OCI-LY7 (cell line): ENCODE measurements around the gene ZNFX1. TPM values are rescaled to one million over a fixed set of nuclear protein-coding genes. Genes with fewer than 3 reads are reported as not detected.
A peak's percentile ranks its signal among the peaks of the same experiment; 100 is the strongest.

Experiments used
- BruUV-seq: library from RNA; stranded (reverse); fragments of 400-500 nt; replicated peaks from 2 replicates; lab custom pipeline; 2021; lab: Mats Ljungman, UMichigan
- CTCF ChIA-PET: fragments of 300-600 bp; sonication (Branson Sonifier 250); formaldehyde crosslinking; loops from one replicate; lab custom pipeline; 2022; ENCODE audit warnings: antibody characterized with exemption; ENCODE audit not compliant: unreplicated experiment; lab: Charles Lee
- POLR2A ChIA-PET: fragments of 300-600 bp; sonication (Branson Sonifier 250); formaldehyde crosslinking; loops from one replicate; lab custom pipeline; 2022; ENCODE audit warnings: antibody characterized with exemption; lab: Charles Lee
- DNase-seq: peaks from one replicate; pipeline ENCODE4 v3.0.0-alpha.2; 2015; ENCODE audit warnings: low spot score
- H2AFZ ChIP-seq: fragments of 200-600 bp; sonication (generic), shearing (Covaris generic); 2 replicates; pipeline ENCODE4 v1.6.1; 2014; ENCODE audit warnings: mild to moderate bottlenecking, antibody characterized with exemption, low read length, moderate library complexity
- H3K27ac ChIP-seq: fragments of 200-600 bp; sonication (generic); 2 replicates; pipeline ENCODE4 v1.5.1; 2014; ENCODE audit warnings: mixed run types, low read depth, mild to moderate bottlenecking, moderate library complexity, low read length, inconsistent platforms; ENCODE audit not compliant: poor library complexity, severe bottlenecking
- H3K36me3 ChIP-seq: fragments of 200-600 bp; sonication (generic); 2 replicates; pipeline ENCODE4 v1.6.1; 2014; ENCODE audit warnings: mild to moderate bottlenecking, antibody characterized with exemption, low read length, moderate library complexity, mixed read lengths; ENCODE audit not compliant: insufficient read depth
- H3K4me1 ChIP-seq: fragments of 200-600 bp; sonication (generic); 2 replicates; pipeline ENCODE4 v1.5.1; 2014; ENCODE audit warnings: mild to moderate bottlenecking, low read length; ENCODE audit not compliant: insufficient read depth, poor library complexity, severe bottlenecking
- H3K4me2 ChIP-seq: fragments of 200-600 bp; sonication (generic); 2 replicates; pipeline ENCODE4 v1.6.1; 2014; ENCODE audit warnings: mild to moderate bottlenecking, low read length
- H3K4me3 ChIP-seq: fragments of 200-600 bp; sonication (generic); 2 replicates; pipeline ENCODE4 v1.5.1; 2014; ENCODE audit warnings: mild to moderate bottlenecking, low read depth, low read length; ENCODE audit not compliant: poor library complexity, severe bottlenecking
- H3K79me2 ChIP-seq: fragments of 200-600 bp; sonication (generic); 2 replicates; pipeline ENCODE4 v1.6.1; 2016; ENCODE audit warnings: low read depth, mild to moderate bottlenecking, low read length, moderate library complexity, mixed read lengths; ENCODE audit not compliant: insufficient read depth
- H3K9me2 ChIP-seq: fragments of 200-600 bp; sonication (generic); 2 replicates; pipeline ENCODE4 v1.6.1; 2016; ENCODE audit warnings: mild to moderate bottlenecking, low read length, mixed read lengths; ENCODE audit not compliant: insufficient read depth
- H3K9me3 ChIP-seq: fragments of 200-600 bp; sonication (generic); 2 replicates; pipeline ENCODE4 v1.6.1; 2014; ENCODE audit warnings: mild to moderate bottlenecking, mixed run types, low read length, mixed read lengths
- H4K20me1 ChIP-seq: fragments of 200-600 bp; sonication (generic); 2 replicates; pipeline ENCODE4 v1.6.1; 2014; ENCODE audit warnings: mild to moderate bottlenecking, antibody characterized with exemption, low read length, moderate library complexity, mixed read lengths; ENCODE audit not compliant: insufficient read depth
- EZH2phosphoT487 ChIP-seq: fragments of 200-600 bp; sonication (generic); IDR thresholded peaks from 2 replicates; pipeline ENCODE4 v1.6.1; 2018; ENCODE audit warnings: low read depth, borderline replicate concordance, mild to moderate bottlenecking, mixed run types, antibody characterized with exemption, low read length, moderate library complexity, mixed read lengths
- intact Hi-C: fragments of 100-400 bp; cut with micrococcal nuclease; formaldehyde crosslinking; loops from one replicate; pipeline ENCODE4 v1.10.0; 2022; ENCODE audit not compliant: unreplicated experiment
- total RNA-seq, 2 experiments: library from RNA; depleted of rRNA in 1 of 2; stranded (reverse); fragments of >200 nt in 1 of 2; shearing (Covaris generic) in 1 of 2; gene quantifications; 2 replicates each; pipeline ENCODE4 v1.2.3, GENCODE V29; 2014 to 2022
- TF ChIP-seq, protein P1 (sequence below): fragments of 200-600 bp; sonication (generic); conservative IDR thresholded peaks from 2 replicates; pipeline ENCODE4 v1.5.1; 2014; ENCODE audit warnings: mild to moderate bottlenecking, antibody characterized with exemption, low read length, moderate library complexity, mixed read lengths

Gene ZNFX1
- total RNA-seq, 2 experiments from 2014 or later, result 15.1 to 17.6 TPM

DNA sequence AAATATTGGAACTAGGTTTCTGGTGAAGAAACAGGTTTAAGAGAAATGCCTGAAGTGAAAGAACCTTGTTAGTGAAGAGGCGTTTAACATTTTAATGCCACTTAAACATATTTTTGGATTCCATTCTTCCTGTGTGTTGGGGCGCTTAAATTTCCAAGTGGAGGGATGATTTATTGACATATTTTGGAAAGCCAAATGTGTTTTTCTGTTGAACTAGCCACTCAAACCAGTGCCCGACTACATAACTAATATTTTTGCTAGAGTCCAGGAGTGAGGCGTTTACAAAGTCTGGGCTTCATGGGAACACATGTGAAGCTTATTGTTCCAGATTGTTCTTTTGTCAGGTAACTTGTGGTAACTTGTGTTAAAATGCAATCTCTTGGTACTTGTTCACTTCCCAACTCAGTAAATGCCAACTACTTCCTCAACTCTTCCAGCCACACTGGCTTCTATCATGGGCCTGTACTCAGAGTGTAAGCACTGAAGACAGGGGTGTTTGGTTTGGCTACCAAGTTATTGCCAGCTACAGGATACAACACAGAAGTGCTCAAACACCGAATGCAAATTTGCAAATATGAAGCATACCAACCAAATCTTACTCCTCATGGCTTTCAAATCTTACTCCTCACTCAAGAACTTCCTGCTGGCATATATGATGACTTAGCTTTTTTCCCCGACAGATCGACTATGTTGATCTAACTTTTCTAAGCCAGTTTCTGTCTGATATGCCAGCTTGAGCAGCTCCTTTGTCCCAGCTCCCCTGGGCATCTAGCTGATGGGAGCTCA is 2.0 kb upstream of the ZNFX1 start:
- no peak overlapping the region for H2AFZ ChIP-seq
- BruUV-seq, result no TSS peak
- H4K20me1 ChIP-seq, result peaks cover 53% of the 10 kb centered on the region
- H3K9me2 ChIP-seq, result no peaks in the 10 kb centered on the region
- ChIA-PET CTCF (no interaction called here), POLR2A (interaction anchor here (1.0 to 1.3 kb wide), 5 partner anchors 11 to 234 kb away, joined by 3 to 5 read pairs (median 3); partner anchors contain the start of gene CSE1L)
- H3K4me1 ChIP-seq, result peaks cover 63% of the 10 kb centered on the region
- peaks cover 94% of the 10 kb centered on the region for H3K79me2 ChIP-seq
- H3K9me3 ChIP-seq, result no peaks in the 10 kb centered on the region; the same call in 1 of the 2 replicates
- TF ChIP-seq EZH2phosphoT487, result no peak
- TF ChIP-seq, protein P1, sequence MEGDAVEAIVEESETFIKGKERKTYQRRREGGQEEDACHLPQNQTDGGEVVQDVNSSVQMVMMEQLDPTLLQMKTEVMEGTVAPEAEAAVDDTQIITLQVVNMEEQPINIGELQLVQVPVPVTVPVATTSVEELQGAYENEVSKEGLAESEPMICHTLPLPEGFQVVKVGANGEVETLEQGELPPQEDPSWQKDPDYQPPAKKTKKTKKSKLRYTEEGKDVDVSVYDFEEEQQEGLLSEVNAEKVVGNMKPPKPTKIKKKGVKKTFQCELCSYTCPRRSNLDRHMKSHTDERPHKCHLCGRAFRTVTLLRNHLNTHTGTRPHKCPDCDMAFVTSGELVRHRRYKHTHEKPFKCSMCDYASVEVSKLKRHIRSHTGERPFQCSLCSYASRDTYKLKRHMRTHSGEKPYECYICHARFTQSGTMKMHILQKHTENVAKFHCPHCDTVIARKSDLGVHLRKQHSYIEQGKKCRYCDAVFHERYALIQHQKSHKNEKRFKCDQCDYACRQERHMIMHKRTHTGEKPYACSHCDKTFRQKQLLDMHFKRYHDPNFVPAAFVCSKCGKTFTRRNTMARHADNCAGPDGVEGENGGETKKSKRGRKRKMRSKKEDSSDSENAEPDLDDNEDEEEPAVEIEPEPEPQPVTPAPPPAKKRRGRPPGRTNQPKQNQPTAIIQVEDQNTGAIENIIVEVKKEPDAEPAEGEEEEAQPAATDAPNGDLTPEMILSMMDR, result no peak
- peak overlapping the region; percentile 90 for H3K27ac ChIP-seq
- peak overlapping the region; percentile 95 for H3K4me2 ChIP-seq
- peak; percentile 53 for DNase-seq
- intact Hi-C loops, result loop anchor here (2.0 to 10.0 kb wide), 3 partner anchors 61 to 835 kb away; partner anchors contain the start of genes DDX27, STAU1 and UBE2V1
- H3K4me3 ChIP-seq, result peak overlapping the region; percentile 100
- peaks cover 75% of the 10 kb centered on the region for H3K36me3 ChIP-seq

DNA sequence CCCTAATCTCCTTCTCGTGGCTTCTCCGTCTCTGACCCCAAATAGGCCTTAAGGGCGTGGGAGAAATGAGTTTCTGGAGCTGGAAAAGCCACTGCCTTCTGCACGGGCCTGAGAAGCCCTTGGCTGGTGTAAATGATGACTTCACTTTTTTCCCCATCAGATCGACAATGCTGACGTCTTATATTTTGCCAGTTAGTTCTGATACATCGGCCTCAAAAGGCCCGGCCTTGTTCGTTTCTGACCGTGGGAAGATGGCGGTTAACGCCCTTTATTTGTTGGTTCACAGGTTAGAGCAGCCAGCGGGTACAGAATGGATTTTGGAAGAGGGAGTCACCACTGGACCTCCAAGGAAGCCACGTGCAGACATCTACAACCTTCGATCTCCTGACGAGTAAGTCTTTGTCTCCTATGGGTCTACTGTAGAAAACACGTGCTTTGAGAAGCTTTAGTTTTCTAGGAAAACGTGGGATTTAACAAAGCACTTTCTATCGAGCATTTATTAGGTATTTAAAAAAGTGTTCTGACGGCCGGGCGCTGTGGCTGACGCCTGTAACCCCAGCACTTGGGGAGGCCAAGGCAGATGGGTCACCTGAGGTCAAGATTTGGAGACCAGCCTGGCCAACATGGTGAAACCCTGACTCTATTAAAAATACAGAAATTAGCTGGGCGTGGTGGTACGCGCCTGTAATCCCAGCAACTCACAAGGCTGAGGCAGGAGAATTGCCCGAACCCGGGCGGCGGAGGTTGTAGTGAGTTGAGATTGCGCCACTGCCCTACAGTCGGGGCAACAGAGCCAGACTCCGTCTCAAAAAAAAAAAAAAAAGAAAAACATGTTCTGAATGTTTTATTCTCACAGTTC is 1.2 kb upstream of the ZNFX1 start:
- Histone ChIP-seq H3K27ac (peak overlapping the region; percentile 90), H3K4me2 (peak overlapping the region; percentile 95), H3K9me2 (no peaks in the 10 kb centered on the region), H3K4me3 (peak overlapping the region; percentile 100), H3K79me2 (peaks cover 87% of the 10 kb centered on the region), H4K20me1 (peaks cover 49% of the 10 kb centered on the region), H3K36me3 (peaks cover 68% of the 10 kb centered on the region), H3K4me1 (peaks cover 58% of the 10 kb centered on the region), H2AFZ (no peak overlapping the region), H3K9me3 (no peaks in the 10 kb centered on the region; the same call in 1 of the 2 replicates)
- peak; percentile 46 for DNase-seq
- intact Hi-C loops, result loop anchor here (2.0 to 10.0 kb wide), 3 partner anchors 60 to 836 kb away; partner anchors contain the start of genes DDX27, STAU1 and UBE2V1
- no peak for TF ChIP-seq EZH2phosphoT487
- TF ChIP-seq, protein P1, result no peak
- ChIA-PET CTCF (no interaction called here), POLR2A (interaction anchor here (1.0 to 1.1 kb wide), 3 partner anchors 11 to 233 kb away, joined by 3 to 5 read pairs (median 4); partner anchors contain the start of gene CSE1L)
- TSS peak; percentile 65 for BruUV-seq
